Measurements from ENCODE around the gene MRPL4. TPM values are rescaled to one million over a fixed set of nuclear protein-coding genes. Genes with fewer than 3 reads are reported as not detected.

Gene MRPL4
- total RNA-seq, 4 donors from 2014 or later = 77.2 to 90.8 (median 83.5) TPM

DNA sequence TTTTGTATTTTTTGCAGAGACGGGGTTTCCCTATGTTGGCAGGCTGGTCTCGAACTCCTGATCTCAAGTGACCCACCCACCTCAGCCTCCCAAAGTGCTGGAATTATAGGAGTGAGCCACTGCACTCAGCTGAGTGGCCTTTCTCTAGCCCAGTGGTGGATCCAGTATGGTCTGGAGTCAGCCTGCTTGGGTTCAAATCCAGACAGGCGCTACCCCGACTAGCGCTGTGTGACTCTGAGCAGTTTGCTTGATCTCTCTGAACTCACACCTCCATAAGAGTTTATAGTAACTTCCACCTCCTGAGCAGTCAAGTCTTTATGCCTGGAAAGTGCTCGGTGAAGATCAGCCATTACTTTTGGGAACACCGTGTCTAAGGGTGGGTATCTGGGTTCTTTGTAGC, 31.3 kb upstream of the MRPL4 start:
- no peak for DNase-seq (ENCODE audit: low spot score in 2 of 2)
- 87 to 88% methylated on average over 7 of the region's 7 CpGs for WGBS, 2 donors
- intact Hi-C loops (cut with DNase I; ENCODE audit: low total_unique reads) = no loop called here
- no peak for TF ChIP-seq POLR2A (IDR thresholded peaks at IDR 0.05)
- TF ChIP-seq, protein P1, sequence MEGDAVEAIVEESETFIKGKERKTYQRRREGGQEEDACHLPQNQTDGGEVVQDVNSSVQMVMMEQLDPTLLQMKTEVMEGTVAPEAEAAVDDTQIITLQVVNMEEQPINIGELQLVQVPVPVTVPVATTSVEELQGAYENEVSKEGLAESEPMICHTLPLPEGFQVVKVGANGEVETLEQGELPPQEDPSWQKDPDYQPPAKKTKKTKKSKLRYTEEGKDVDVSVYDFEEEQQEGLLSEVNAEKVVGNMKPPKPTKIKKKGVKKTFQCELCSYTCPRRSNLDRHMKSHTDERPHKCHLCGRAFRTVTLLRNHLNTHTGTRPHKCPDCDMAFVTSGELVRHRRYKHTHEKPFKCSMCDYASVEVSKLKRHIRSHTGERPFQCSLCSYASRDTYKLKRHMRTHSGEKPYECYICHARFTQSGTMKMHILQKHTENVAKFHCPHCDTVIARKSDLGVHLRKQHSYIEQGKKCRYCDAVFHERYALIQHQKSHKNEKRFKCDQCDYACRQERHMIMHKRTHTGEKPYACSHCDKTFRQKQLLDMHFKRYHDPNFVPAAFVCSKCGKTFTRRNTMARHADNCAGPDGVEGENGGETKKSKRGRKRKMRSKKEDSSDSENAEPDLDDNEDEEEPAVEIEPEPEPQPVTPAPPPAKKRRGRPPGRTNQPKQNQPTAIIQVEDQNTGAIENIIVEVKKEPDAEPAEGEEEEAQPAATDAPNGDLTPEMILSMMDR (IDR thresholded peaks at IDR 0.05) = no peak
- no peak overlapping the region for H3K4me3 ChIP-seq (ENCODE audit: low read depth, poor library complexity, severe bottlenecking)

DNA sequence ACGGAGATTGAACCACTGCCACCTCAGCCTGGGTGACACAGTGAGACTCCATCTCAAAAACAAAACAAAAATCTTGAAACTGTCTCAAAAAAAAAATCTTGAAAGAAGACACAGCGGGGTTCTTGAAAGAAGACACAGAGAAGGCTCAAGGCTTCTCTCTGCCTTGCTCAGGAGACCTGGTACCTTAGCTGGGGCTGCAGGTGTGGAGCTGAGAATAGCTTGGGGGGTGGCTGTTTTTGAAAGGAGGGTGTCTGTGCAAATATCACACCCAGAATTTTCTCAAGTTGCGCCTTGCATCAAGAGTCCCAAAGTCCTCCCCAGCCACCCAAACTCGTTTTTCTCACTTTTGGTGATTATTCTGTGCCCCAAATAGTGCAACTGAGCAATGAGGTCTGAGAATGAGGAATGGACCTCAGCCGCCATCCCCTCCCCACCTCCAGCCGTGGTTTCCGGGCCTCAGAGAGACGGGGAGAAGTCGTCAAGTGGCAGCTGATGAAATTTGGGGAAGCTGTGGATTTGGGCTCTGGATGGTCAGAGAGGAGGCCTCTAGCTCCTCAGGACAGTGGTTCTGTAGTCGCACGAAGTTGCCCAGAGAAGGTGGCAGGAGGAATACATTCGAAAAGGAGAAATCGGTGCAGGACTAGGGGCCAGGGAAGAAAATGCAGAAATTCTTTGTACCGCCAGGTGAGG, 29.7 kb upstream of the MRPL4 start:
- no peak for TF ChIP-seq POLR2A (IDR thresholded peaks at IDR 0.05)
- TF ChIP-seq, protein P1 (IDR thresholded peaks at IDR 0.05) = no peak
- no peak overlapping the region for H3K4me3 ChIP-seq (ENCODE audit: low read depth, poor library complexity, severe bottlenecking)
- no peak for DNase-seq (ENCODE audit: low spot score in 2 of 2)
- intact Hi-C loops (cut with DNase I; ENCODE audit: low total_unique reads) = no loop called here
- WGBS, 2 donors = 80 to 81% methylated on average over 14 of the region's 14 CpGs

DNA sequence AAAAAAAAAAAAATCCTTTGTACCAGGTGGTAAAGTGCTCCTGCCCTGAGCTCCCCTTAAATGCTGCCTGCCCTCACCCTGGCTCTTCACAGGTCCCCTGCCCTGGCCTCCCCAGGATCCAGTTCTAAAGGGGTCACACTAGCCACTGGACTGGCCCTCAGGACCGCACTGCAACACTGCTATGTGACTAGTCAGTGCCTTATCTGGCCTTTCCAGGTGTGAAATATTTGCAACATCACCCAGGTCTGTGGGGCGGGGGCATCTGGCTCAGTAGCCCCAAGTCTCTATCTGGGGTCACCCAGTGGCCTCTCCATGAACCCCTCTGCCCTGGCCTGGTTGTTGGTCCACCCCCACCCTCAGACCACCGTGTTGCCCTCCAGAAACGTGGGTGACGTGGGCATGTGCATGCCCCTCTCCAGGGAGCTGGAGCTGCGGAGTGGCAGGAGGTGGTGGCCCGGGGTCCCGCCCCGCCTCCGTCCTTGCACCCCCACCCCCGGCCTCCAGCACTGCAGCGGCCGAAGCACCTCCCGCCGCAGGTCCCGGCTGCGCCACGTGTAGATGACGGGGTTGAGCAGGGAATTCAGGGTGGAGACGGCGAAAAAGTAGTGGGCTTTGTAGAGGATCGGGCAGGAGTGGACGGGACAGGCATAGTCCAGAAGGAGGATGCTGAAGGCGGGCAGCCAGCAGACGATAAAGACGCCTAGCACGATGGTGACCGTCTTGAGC, 28.4 kb upstream of the MRPL4 start:
- intact Hi-C loops (cut with DNase I; ENCODE audit: low total_unique reads) = no loop called here
- TF ChIP-seq, protein P1 (IDR thresholded peaks at IDR 0.05) = no peak
- TF ChIP-seq POLR2A (IDR thresholded peaks at IDR 0.05) = no peak
- WGBS, 2 donors = 94% methylated on average over 27 to 28 of the region's 28 CpGs

GRCh38 chr19:10224337-10224736, 27.7 kb upstream of the MRPL4 start:
- 92 to 96% methylated on average over 23 of the region's 23 CpGs for WGBS, 2 donors
- H3K4me3 ChIP-seq (ENCODE audit: low read depth, poor library complexity, severe bottlenecking) = no peak overlapping the region
- DNase-seq (ENCODE audit: low spot score in 2 of 2) = no peak
- TF ChIP-seq, protein P1 (IDR thresholded peaks at IDR 0.05) = no peak
- TF ChIP-seq POLR2A (IDR thresholded peaks at IDR 0.05) = no peak
- intact Hi-C loops (cut with DNase I; ENCODE audit: low total_unique reads) = no loop called here

More for the DNA sequence above, 28.4 kb upstream of the MRPL4 start:
- H3K4me3 ChIP-seq (ENCODE audit: low read depth, poor library complexity, severe bottlenecking) = no peak overlapping the region
- DNase-seq (ENCODE audit: low spot score in 2 of 2) = no peak

GRCh38 chr19:10226021-10226375, 26.0 kb upstream of the MRPL4 start:
- no peak overlapping the region for H3K4me3 ChIP-seq (ENCODE audit: low read depth, poor library complexity, severe bottlenecking)
- TF ChIP-seq, protein P1 (IDR thresholded peaks at IDR 0.05) = no peak
- TF ChIP-seq POLR2A (IDR thresholded peaks at IDR 0.05) = no peak
- no peak for DNase-seq (ENCODE audit: low spot score in 2 of 2)
- intact Hi-C loops (cut with DNase I; ENCODE audit: low total_unique reads) = no loop called here
- WGBS, 2 donors = 61 to 70% methylated on average over 6 of the region's 6 CpGs
